ENCODE results near the gene HORMAD1.
"Not testable (repeated sequence)": the region's sequence is repeated elsewhere in the genome, so short reads cannot be mapped to it uniquely, and the experiment has no call there.

The HORMAD1 gene, protein sequence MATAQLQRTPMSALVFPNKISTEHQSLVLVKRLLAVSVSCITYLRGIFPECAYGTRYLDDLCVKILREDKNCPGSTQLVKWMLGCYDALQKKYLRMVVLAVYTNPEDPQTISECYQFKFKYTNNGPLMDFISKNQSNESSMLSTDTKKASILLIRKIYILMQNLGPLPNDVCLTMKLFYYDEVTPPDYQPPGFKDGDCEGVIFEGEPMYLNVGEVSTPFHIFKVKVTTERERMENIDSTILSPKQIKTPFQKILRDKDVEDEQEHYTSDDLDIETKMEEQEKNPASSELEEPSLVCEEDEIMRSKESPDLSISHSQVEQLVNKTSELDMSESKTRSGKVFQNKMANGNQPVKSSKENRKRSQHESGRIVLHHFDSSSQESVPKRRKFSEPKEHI

DNA sequence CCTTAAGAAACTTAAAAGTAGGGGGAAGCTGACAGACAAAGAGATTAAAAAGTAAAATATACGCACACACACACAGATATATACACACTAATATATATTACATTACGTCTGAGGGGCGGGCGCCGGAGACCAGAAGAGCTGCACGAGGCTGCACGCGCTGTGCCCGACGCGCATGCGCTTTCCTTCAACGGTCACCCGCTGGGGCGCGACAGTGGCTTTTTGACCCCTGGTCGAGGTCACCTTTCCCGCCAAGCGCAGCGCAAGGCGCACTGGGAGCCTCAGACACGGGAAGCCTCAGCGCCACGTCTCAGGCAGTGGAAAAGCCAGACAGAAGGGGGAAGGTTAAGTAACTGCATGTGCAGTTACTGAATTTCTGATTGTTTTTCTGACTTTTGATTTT lies at the start of gene HORMAD1:
Gene HORMAD1 (minus strand): TSS at position 193 of the 400 bp plus-strand sequence. CDS start 1,390 bp downstream, outside the sequence.
- no peak for DNase-seq (ENCODE audit: low read depth in 2 of 2)

DNA sequence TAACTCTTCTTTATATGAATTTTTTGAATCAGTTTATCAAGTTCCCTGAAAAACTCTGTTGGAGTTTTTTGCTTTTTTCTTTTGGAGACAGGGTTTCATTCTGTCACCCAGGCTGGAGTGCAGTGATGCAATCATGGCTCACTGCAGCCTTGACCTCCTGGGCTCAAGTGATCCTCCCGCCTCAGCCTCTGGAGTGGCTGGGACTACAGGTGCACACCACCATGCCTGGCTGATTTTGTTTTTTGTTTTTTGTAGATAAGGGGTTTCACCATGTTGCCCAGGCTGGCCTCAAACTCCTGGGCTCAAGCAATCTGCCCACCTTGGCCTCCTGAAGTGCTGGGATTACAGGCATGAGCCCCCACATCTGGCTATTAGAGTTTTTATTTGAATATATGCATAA lies 47.0 kb upstream of the HORMAD1 start:
- not testable (repeated sequence) for DNase-seq (ENCODE audit: low read depth in 2 of 2)

DNA sequence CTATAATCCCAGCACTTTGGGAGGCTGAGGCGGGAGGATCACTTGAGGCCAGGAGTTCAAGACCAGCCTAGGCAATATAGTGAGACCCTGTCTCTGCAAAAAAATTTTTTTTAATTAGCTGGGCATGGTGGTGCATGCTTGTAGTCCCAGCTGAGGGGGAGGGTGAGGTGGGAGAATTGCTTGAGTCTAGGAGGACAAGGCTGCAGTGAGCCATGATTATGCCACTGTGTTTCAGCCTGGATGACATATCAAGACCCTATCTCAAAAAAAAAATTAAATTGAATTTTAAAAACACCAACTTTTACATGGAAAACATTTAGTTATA lies 45.2 kb upstream of the HORMAD1 start:
- DNase-seq (ENCODE audit: low read depth in 2 of 2), result not testable (repeated sequence)

DNA sequence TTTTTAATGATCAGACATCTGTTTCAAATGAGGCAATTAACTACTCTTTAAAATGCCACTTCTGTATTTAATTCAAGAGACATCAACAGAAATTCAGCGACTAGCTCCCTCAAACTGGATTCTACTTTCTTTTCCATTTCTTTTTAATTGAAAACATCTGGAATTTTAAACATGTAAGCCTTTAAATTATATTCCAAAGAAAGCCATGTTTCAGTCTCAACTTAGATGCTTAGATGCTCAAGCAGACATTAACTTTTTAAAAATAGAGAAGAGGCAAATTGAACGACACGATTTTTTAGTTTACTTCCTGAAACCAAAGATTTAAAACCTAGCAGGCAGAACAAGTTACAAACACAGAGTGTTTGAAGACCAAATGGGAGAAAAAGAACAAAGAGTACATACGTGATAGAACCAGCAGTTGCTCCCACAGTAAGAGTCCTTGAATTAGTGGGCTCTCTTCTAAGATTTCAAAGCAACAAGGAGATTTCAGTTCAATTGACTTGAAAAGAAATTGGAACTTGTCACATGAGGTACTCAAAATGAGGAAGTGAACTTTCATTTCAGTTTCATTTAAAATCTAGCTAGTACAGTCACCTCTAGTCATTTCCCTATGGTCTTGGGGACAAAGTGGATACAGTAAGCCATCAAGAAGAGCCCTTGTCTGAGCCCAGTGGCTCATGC lies 44.7 kb upstream of the HORMAD1 start, which contains the start of gene CTSS:
Gene CTSS (minus strand): TSS at position 483 of the 681 bp plus-strand sequence. CDS start 1,015 bp downstream, outside the sequence.
- DNase-seq (ENCODE audit: low read depth in 2 of 2), result no peak

DNA sequence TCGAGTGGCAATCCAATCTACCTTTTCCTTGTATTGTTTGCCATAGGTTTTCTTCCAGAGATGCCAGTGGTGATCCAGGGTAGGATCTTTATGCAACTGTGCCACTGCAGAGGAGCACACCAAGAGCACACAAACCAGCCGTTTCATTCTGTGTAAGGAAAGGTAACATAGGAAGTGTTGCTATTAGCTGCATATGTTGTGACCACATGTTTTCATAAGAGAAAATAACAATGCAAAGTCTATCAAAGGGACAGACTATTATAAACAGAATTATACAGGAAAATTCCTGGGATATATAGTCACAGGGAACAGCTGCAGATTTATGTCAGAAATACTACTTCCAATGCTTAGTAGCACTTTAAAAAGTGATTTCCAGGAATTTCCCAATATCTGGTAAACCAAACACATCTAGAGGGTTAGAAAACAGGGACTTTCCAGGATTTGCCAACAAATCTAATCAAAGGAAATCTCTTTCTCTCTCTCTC lies 44.0 kb upstream of the HORMAD1 start:
- DNase-seq (ENCODE audit: low read depth in 2 of 2), result no peak

DNA sequence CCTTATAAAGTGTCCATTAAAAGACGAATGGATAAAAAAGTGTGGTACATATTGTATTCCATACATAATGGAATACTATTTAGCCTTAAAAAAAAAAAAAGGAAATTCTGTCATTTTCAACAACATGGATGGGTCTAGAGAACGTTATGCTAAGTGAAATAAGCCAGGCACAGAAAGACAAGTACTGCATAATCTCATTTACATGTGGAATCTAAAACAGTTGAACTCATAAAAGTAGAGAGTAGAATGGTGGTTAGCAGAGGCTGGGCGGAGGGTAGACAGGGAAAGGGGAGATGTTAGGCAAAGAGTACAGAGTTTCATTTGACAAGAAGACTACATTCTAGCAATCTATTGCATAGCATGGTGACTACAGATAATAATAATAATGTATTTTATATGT lies 42.3 kb upstream of the HORMAD1 start:
- DNase-seq (ENCODE audit: low read depth in 2 of 2), result no peak

DNA sequence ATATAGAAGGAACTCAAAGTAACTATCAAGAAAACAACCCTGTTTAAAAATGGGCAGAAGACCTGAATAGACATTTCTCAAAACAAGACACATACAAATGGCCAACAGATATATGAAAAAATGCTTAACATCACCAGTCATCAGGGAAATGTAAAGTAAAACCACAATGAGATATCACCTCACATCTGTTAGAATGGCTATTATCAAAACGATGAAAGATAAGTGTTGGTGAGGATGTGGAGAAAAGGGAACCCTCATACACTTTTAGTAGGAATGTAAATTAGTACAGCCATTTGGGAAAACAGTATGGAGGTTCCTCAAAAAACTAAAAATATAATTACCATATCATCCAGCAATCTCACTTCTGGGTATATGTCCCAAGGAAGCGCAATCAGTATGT lies 41.9 kb upstream of the HORMAD1 start:
- DNase-seq (ENCODE audit: low read depth in 2 of 2), result no peak

DNA sequence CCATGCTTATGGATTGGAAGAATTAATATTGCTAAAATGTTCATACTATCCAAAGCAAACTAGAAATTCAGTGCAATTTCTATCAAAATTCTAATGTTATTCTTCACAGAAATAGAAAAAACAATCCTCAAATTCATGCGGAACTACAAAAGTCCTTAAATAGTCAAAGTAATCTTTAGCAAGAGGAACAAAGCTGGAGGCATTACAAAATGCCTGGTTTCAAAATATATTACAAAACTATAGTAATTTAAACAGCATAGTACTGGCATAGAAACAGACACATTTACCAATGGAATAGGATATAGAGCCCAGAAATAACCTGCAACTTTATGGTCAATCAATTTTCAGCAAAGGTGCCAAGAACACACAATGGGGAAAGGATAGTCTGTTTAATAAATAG lies 41.1 kb upstream of the HORMAD1 start:
- DNase-seq (ENCODE audit: low read depth in 2 of 2), result no peak

DNA sequence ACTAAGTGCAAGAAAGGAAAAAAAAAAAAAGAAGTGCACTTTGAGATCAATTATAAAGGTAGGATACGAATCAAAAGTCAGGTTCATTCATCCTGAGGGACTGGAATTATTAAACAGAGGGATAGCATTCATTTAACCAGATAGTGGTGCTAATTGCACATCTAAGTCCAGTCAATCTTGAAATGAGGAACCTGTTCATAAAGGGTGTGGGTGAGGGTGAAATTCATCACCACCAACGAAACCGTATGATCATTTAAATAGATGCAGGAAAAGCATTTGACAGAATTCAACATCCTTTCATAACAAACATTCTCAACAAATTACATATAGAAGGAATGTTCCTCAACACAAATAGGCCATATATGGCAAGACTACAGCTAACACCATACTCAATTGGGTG lies 39.3 kb upstream of the HORMAD1 start:
- no peak for DNase-seq (ENCODE audit: low read depth in 2 of 2)

DNA sequence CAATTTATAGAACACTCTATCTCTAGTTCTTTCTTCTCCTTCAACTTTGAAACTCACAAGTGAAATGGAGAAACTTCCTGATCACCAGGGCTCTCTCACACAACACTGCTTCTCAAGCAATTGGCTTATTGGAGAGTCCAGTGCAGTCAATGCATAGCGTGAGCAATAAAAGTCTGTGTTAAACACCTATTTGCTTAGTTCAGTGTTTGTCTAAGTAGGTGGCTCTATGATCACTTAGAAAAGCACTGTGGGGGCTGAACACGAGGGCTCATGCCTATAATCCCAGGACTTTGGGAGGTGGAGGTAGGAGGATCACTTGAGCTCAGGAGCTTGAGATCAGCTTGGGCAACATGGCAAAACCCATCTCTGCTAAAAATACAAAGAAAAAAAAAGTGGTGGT lies 32.7 kb upstream of the HORMAD1 start:
- DNase-seq (ENCODE audit: low read depth in 2 of 2), result no peak

DNA sequence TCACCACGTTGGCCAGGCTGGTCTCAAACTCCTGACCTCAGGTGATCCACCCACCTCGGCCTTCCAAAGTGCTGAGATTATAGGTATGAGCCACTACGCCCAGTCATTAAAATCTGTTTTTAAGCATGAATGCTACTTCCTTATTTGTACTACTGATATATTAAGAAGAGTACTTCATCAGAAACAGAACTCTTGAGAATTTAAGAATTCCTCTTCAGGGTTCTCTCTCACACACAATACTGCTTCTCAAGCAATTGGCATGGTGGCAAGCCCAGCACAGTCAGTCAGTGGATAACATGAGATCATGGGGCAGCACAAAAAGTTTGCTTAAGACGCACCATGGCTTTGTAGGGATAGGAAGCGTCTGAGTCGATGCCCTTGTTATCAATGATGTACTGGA lies 30.7 kb upstream of the HORMAD1 start:
- no peak for DNase-seq (ENCODE audit: low read depth in 2 of 2)

DNA sequence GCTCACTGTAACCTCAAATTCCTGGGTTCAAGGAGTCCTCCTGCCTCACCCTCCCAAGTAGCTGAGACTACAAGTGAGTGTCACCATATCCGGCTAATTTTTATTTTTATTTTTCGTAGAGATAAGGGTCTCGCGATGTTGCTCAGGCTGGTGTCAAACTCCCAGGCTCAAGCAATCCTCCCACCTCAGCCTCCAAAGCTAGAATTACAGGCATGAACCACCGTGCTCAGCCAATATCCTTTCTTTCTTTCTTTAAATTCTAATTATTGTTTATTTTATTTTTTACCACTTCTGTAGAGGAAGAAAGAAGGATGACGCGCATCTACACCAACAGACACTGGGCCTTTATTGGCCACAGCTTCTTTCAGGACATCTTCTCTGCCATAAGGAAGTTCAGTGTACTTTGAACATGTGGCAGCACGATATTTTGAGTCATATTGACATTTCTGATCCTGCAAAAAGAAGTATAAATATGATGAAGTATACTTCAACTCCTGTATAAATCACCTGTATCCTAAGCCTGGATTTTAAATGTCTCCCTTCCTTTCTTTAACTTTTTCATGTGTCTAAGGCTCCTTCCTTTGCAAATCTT lies 29.1 kb upstream of the HORMAD1 start:
- no peak for DNase-seq (ENCODE audit: low read depth in 2 of 2)

DNA sequence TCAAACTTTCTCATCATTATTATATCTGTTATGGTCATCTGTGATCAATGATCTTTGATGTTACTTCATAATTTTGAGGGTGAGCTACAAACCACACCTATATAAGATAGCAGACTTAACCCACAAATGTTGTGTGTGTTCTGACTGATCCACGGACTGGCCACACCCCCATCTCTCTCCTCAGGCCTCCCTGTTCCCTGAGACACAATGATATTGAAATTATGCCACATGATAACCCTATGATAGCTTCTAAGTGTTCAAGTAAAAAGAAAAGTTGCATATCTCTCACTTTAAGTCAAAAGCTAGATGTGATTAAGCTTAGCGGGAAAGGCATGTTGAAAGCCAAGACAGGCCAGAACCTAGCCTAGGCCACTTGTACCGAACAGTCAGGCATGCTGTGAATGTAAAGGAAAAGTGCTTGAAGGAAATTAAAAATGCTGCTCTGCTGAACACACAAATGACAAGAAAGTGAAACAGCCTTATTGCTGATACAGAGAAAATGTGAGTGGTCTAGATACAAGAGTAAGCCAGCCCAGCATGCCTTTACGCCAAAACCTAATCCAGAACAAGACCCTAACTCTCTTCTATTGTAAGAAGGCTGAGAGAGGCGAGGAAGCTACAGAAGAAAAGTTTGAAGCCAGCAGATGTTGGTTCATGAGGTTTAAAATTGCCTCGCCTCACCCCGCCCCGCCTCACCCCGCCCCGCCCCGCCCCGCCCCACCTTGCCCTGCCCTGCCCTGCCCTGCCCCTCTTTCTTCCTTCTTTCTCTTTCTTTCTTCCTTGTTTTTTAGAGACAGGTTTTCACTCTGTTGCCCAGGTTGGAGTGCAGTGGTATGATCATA lies 28.4 kb upstream of the HORMAD1 start:
- DNase-seq (ENCODE audit: low read depth in 2 of 2), result no peak

DNA sequence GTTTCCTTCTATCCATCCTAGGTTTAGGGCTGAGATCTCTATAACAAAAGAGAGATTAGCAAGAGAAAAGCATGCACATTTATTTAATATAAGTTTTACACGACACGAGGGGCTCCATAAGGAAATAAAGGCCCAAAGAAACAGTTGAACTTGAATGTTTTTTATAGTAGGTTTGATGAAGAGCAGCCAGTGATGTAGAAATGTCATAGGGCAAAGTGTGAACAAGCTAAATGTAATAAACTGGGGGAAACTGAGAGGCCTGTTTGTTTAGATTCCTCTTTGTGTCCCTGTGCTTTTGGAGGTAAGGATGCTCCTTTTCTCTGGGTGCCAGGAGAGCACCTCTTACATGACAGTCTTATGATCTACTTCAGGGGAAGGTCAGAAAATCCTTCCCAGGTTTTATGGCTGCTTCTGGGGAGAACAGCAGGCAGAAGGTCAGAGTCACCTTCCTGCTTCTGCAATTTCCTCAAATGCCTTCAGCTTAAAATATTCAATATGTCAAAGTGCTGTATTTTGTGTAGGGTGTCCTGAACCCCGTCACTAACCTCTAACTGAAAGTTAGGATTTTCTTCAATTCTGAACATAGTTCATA lies 9.5 kb upstream of the HORMAD1 start:
- no peak for DNase-seq (ENCODE audit: low read depth in 2 of 2)

DNA sequence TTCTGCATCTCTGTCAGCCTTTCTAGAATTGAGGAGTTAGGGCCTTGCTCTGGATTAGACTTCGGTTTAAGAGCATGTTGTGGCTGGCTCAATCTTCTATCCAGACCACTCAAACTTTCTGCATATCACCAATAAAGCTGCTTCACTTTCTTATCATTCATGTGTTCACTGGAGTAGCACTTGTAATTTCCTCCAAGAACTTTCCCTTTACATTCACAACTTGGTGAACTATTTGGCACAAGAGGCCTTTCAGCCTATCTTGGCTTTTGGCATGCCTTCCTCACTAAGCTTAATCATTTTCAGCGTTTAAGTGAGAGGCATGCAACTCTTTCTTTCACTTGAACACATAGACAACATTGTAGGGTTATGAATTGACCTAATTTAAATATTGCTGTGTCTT lies 3.6 kb upstream of the HORMAD1 start:
- no peak for DNase-seq (ENCODE audit: low read depth in 2 of 2)

DNA sequence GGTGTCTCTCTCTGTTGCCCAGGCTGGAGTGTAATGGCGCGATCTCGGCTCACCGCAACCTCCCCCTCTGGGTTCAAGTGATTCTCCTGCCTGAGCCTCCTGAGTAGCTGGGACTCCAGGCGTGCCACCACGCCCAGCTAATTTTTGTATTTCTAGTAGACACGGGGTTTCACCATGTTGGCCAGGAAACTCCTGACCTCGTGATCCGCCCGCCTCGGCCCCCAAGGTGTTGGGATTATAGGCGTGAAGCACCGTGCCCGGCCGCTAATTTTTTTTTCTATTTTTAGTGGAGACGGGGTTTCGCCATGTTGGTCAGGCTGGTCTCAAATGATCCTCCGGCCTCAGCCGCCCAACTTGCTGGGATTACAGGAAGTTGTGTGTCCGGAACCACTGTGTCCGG lies 597 bp downstream of the HORMAD1 start:
- DNase-seq (ENCODE audit: low read depth in 2 of 2), result no peak

DNA sequence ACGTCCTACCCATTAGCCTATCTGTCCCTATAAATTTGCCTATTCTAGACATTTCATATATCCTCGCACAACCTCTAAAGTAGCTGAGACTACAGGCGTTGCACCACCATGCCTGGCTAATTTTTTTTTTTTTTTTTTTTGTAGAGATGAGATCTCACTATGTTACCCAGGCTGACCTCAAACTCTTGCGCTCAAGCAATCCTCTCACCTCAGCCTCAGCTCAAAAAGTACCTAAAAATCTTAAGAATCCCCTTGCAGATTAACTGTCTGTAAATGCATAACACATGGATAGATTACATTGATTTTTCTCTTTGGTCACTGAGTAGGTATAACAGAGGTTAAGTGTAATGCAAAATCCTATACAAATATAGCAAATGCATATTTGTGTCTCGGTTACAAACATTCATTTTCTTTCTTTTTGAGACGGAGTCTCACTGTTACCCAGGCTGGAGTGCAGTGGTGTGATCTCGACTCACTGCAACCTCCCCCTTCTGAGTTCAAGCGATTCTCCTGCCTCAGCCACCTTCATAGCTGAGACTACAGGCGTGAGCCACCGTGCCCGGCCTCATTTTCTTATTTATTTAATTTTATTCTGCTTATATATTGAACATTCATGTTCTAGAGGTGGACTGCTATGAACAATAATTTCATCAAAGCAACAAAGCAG lies 2.3 kb downstream of the HORMAD1 start:
- no peak for DNase-seq (ENCODE audit: low read depth in 2 of 2)

DNA sequence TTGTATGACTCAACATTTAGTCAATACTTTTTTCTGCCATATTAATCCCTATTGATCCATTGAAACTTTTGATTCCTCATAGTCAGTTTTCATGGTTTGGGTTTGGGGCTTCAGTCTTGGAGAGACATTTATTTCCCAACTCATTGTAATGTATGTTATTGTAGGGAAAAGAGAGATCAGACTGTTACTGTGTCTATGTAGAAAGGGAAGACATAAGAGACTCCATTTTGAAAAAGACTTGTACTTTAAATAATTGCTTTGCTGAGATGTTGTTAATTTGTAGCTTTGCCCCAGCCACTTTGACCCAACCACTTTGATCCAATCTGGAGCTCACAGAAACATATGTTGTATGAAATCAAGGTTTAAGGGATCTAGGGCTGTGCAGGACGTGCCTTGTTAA lies 11.7 kb downstream of the HORMAD1 start:
- not testable (repeated sequence) for DNase-seq (ENCODE audit: low read depth in 2 of 2)

DNA sequence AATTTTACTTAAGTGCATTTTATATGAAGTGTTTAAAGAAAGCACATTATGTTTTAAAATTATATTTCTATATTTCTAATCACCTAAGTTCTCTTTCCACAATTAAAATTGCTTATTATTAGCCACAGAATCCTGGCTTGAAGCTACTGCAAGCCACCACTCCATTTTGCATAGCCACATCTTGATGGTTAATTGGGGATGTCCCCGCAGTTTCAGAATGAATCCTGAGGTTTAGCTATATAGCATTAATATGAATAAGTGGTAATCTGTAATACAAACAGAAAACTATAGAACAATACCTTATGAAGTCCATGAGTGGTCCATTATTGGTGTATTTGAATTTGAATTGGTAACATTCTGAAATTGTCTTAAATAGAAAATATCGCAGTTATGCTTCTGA lies 12.1 kb downstream of the HORMAD1 start:
- peak in 1 of 2 donors; percentile 17 for DNase-seq (ENCODE audit: low read depth in 2 of 2)

DNA sequence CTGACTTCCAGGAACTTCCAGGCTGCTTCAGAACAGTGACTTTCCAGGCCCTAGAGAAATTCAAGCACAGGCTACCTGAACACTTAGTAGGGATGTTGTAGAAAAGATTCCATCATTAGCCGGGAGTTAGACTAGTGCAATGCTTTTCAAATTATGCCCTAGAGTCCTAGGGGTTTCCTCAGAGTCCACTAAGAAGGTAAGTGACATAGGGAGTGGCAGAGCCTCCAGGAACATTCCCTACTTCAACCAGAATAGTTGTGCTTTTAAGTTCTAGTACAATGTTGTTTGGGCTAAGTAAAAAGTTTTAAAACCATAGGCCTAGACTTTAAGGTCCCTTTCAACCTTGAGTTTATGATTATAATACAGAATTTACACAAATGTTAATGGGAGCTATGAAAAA lies 14.6 kb downstream of the HORMAD1 start:
- DNase-seq (ENCODE audit: low read depth in 2 of 2), result no peak

DNA sequence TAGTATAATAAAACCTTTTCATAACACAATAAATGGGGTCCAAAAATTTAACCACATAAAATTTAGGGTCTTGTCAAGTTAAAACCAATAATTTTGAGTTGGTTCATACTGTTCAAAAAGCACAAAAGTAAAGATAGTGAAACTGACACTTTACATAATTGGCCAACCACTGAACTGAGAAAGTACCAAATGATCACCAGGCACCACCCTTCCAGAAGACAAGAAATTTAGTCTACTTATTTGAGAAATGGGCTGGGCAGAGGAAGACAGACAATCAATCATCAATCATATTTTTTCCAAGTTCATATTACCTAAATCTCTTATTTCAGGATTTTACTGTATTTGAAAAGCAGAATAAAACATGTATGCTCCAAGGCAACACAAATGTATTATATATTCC lies 17.3 kb downstream of the HORMAD1 start:
- no peak for DNase-seq (ENCODE audit: low read depth in 2 of 2)

Data from stimulated activated CD8-positive, alpha-beta memory T cell treated with anti-CD3 and anti-CD28 coated beads, Interleukin-15, amount 100 ng/mL, for 48 hours (primary cell).